Osteocyte (in vitro differentiated cells): ENCODE data around the gene ZMIZ2. TPM values are rescaled to one million over a fixed set of nuclear protein-coding genes. Genes with fewer than 3 reads are reported as not detected.

Experiments
- DNase-seq: peaks from one replicate; pipeline ENCODE4 v3.0.0; 2021; ENCODE audit warnings: mixed read lengths; ENCODE audit not compliant: unreplicated experiment; ENCODE audit errors: extremely low spot score
- H3K27ac Mint-ChIP-seq: one replicate; pipeline ENCODE4 v1.8.0; 2021; ENCODE audit warnings: mild to moderate bottlenecking, mixed read lengths; ENCODE audit not compliant: unreplicated experiment
- H3K27me3 Mint-ChIP-seq: one replicate; pipeline ENCODE4 v1.8.0; 2021; ENCODE audit warnings: mixed read lengths; ENCODE audit not compliant: unreplicated experiment
- H3K36me3 Mint-ChIP-seq: one replicate; pipeline ENCODE4 v1.8.0; 2021; ENCODE audit warnings: mixed read lengths; ENCODE audit not compliant: unreplicated experiment
- H3K4me1 Mint-ChIP-seq: one replicate; pipeline ENCODE4 v1.8.0; 2021; ENCODE audit warnings: mixed read lengths; ENCODE audit not compliant: unreplicated experiment
- H3K4me3 Mint-ChIP-seq: one replicate; pipeline ENCODE4 v1.8.0; 2021; ENCODE audit warnings: mild to moderate bottlenecking, moderate library complexity, mixed read lengths; ENCODE audit not compliant: unreplicated experiment
- H3K9me3 Mint-ChIP-seq: one replicate; pipeline ENCODE4 v1.8.0; 2021; ENCODE audit warnings: mixed read lengths; ENCODE audit not compliant: unreplicated experiment
- CTCF ChIP-seq: fragments of 200-600 bp; sonication (generic); IDR thresholded peaks from 2 replicates; pipeline ENCODE4 v1.5.0; 2021; ENCODE audit warnings: antibody characterized with exemption, mild to moderate bottlenecking, moderate library complexity
- total RNA-seq: library from RNA; stranded (reverse); gene quantifications from 2 replicates; pipeline ENCODE4 v1.2.1, GENCODE V29; 2021

Gene ZMIZ2
- total RNA-seq, 1 donor from 2014 or later, result 96.4 TPM

GRCh38 chr7:44705434-44705833 is 43.2 kb upstream of the ZMIZ2 start:
- Mint-ChIP-seq H3K4me3 (no peak overlapping the region), H3K9me3 (no peaks in the 10 kb centered on the region), H3K27ac (no peak overlapping the region), H3K36me3 (peaks cover 43% of the 10 kb centered on the region), H3K4me1 (no peaks in the 10 kb centered on the region), H3K27me3 (no peaks in the 10 kb centered on the region)
- DNase-seq, result no peak
- TF ChIP-seq CTCF, result no peak

DNA sequence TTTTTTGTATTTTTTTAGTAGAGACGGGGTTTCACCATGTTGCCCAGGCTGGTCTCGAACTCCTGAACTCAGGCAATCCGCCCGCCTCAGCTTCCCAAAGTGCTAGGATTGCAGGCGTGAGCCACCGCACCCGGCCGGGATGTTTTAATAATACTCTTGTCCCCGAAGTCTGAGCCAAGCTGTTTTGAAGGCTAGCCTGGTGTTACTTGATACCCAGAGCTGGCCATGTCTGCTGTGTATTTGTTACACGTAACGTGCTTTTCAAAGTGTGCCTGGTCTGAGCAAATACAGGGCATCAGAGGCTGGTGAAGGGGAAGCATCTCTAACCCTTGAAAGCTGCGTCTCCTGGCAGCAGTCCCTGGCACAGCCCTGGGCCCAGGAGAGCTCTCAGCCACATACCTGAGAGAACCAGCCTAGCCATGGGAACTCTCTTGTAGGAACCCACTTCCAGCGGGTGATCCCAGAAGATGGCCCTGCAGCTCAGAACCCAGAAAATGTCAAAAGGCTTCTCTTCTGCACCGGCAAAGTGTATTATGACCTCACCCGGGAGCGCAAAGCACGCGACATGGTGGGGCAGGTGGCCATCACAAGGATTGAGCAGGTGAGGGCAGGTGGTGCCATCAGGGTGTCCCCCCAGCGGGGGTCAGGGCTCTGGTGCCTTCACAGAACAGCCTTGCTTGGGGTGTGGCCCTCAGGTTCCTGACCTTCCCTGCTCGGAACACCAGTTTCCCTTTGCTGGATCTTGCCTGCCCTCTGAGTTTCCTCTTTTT is 41.7 kb upstream of the ZMIZ2 start:
- Mint-ChIP-seq H3K4me3 (no peak overlapping the region), H3K36me3 (peaks cover 30% of the 10 kb centered on the region), H3K27me3 (no peaks in the 10 kb centered on the region), H3K27ac (no peak overlapping the region), H3K9me3 (no peaks in the 10 kb centered on the region), H3K4me1 (no peaks in the 10 kb centered on the region)
- no peak for TF ChIP-seq CTCF
- DNase-seq, result no peak

DNA sequence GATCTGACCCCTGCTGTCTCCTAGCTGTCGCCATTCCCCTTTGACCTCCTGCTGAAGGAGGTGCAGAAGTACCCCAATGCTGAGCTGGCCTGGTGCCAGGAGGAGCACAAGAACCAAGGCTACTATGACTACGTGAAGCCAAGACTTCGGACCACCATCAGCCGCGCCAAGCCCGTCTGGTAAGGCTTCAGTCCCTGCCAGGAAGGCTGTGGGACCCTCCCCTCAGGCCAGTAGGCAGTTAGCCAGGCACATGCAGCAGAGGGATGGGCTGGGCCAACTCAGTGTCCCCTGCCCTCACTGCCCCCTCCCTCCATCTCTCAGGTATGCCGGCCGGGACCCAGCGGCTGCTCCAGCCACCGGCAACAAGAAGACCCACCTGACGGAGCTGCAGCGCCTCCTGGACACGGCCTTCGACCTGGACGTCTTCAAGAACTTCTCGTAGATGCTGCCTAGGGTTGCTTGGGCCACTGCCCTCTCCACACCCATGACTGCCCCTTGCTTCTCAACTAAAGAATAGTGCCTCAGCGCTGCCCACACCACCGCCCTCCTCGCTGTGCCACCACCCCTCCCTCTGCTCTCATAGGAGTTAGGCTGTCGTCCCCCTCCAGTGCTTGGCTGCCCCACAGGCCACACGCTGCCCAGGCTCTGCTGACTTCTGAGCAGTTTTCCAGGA is 41.0 kb upstream of the ZMIZ2 start:
- H3K4me1 Mint-ChIP-seq, result no peaks in the 10 kb centered on the region
- no peak for DNase-seq
- H3K9me3 Mint-ChIP-seq, result no peaks in the 10 kb centered on the region
- no peak for TF ChIP-seq CTCF
- H3K27ac Mint-ChIP-seq, result no peak overlapping the region
- H3K27me3 Mint-ChIP-seq, result no peaks in the 10 kb centered on the region
- no peak overlapping the region for H3K4me3 Mint-ChIP-seq
- peaks cover 28% of the 10 kb centered on the region for H3K36me3 Mint-ChIP-seq

DNA sequence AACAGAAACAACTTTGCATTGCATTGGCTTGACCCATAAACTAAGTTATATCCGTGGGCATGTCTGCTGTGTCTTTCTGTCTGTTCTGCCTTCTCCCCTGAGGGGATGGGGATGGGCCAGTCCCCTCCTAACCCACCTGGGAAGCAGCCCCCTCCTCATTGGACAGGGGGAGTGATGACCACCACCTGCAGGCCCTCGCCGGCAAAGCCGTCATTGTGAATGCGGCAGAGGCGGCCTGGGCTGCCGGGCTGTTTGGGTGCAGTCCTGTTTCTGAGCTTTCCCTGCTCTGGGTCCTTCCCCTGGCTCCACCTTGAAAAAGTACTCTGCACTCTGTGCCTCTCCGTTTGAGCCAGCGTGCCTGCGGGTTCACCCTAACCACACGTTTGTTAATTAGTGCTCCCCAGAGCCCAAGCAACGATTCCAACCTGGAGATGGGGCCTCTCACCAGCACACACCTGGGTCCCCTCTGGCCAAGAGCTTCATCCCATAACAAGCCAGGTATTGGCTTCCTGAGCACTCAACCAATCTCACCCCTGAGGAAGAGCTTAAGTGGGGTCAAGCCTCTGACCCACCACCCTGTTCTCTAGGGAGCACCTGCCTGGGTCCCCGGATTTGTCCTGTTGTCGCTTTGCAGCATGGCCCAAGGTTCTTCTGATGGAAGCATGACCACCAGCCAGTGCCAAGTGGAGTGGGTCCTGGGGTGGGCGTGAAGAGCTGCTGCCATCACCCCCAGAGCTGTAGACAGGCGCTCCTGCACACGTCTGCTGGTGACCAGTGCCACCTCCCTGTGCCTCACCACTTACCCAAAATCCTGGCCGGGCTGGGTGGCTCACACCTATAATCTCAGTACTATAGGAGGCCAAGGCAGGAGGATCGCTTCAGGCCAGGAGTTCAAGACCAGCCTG is 39.4 kb upstream of the ZMIZ2 start:
- no peaks in the 10 kb centered on the region for H3K9me3 Mint-ChIP-seq
- no peaks in the 10 kb centered on the region for H3K4me1 Mint-ChIP-seq
- peaks cover 23% of the 10 kb centered on the region for H3K36me3 Mint-ChIP-seq
- no peak for TF ChIP-seq CTCF
- H3K4me3 Mint-ChIP-seq, result no peak overlapping the region
- H3K27me3 Mint-ChIP-seq, result no peaks in the 10 kb centered on the region
- H3K27ac Mint-ChIP-seq, result no peak overlapping the region
- no peak for DNase-seq
